K562 (cell line): ENCODE data around the gene UGT1A6. TPM values are rescaled to one million over a fixed set of nuclear protein-coding genes. Genes with fewer than 3 reads are reported as not detected.

Experiments used
- FIP1L1 ChIP-seq: fragments of 200-400 bp; formaldehyde crosslinking; IDR thresholded peaks from 2 replicates; pipeline ENCODE4 v1.6.1; 2018; ENCODE audit warnings: mild to moderate bottlenecking, low read depth, low read length; ENCODE audit not compliant: poor library complexity, severe bottlenecking
- HES1 ChIP-seq: fragments of 450-650 bp; IDR thresholded peaks from 2 replicates; pipeline ENCODE4 v1.6.1; 2016; ENCODE audit warnings: low read depth, mild to moderate bottlenecking, moderate library complexity
- ZFP1 ChIP-seq: fragments of 450-650 bp; formaldehyde crosslinking; IDR thresholded peaks from 2 replicates; pipeline ENCODE4 v1.4.0; 2020; ENCODE audit warnings: mild to moderate bottlenecking, mixed read lengths
- ZNF3 ChIP-seq: fragments of 250-450 bp; sonication (Bioruptor Pico); IDR thresholded peaks from 2 replicates; pipeline ENCODE4 v1.5.0; 2021; ENCODE audit warnings: mild to moderate bottlenecking, moderate library complexity
- ZNF318 ChIP-seq, 2 experiments: fragments of 450-650 bp; IDR thresholded peaks; 2 replicates each; pipeline ENCODE4 v1.6.1; 2016; ENCODE audit warnings: mild to moderate bottlenecking in 2 of 2, borderline replicate concordance in 1 of 2, low read depth in 1 of 2, moderate library complexity in 1 of 2
- polyA plus RNA-seq, 8 experiments: library from polyadenylated mRNA; depleted of rRNA in 4 of 8; stranded (reverse) in 5 of 8; unstranded in 3 of 8; fragments of >200 nt; fragmentation: Nextera tagmentation in 2 of 8; fragmentation: Illumina TruSeq in 1 of 8; extraction: Ambion mirVana in 2 of 8; extraction: Trizol in 1 of 8; gene quantifications; 2 replicates each; pipeline versions ENCODE4 v1.2.1 to v1.2.3, GENCODE V29; 2011 to 2014; ENCODE audit warnings: inconsistent platforms in 1 of 8, missing spikeins in 1 of 8
- total RNA-seq, 7 experiments: library from RNA; depleted of rRNA in 6 of 7; stranded (reverse); fragments of >200 nt in 6 of 7; fragmentation: Illumina TruSeq in 2 of 7; extraction: Trizol in 2 of 7; gene quantifications; 2 replicates each; pipeline versions ENCODE4 v1.2.1 to v1.2.3, GENCODE V29; 2011 to 2021; ENCODE audit warnings: low replicate concordance in 1 of 7

The UGT1A6 gene
- total and polyA plus RNA-seq, 9 of the 15 experiments (the other 6 are each of a cell fraction or from before 2014, with no cell fraction given), result not detected

DNA sequence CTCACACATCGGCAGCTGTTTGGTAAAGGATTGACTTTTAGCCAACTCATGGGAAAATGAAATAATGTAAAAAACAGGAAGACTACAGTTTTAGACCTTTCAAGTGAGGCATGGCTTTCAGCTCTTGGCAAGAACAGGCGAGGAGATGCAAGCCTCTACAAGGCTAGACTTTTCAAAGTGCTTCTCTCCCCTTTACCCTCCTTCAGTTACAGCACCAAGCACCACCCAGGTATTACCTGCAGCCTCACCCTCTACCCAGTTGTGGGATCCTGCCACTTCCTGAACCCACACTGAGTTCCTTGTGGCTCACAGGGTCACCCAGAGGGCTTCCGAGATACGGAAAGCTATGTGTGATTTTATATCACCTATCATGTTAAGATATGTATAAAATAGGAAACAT is 41.7 kb upstream of the UGT1A6 start (continued):
- TF ChIP-seq FIP1L1 (no peak), ZNF3 (CRISPR knock-in tag) (no peak), ZNF318 (IDR thresholded peaks at IDR 0.05; ENCODE audit: borderline replicate concordance in 1 of 2, low read depth in 1 of 2) (no peak), ZFP1 (CRISPR knock-in tag) (no peak), HES1 (no peak)
